CD4-positive, alpha-beta T cell treated with Interleukin-17A for 1 hour (primary cell): ENCODE results near the gene TEX14.
A peak's percentile ranks its signal among the peaks of the same experiment; 100 is the strongest.

Experiments used
- DNase-seq: peaks from one replicate; pipeline ENCODE4 v3.0.0-alpha.2; 2020

Gene TEX14

GRCh38 chr17:58641887-58642311 is 49.9 kb downstream of the TEX14 start:
- DNase-seq, result no peak

DNA sequence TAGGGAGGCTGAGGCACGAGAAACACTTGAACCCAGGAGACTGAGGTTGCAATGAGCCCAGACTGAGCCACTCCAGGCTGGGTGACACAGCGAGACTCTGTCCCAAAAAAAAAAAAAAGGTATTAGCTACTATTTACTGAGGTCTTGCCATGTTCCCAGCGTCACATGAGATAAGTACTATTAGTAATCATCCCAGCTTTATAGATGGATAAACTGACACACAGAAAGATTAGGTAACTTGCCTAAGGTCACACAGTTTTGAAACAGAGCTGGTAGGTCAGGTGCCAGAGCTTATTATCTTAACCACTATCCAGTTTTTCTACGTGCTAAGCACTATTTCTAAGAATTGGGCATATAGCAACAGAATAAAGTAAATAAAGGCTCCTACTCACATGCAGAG is 51.6 kb downstream of the TEX14 start:
- DNase-seq, result no peak

DNA sequence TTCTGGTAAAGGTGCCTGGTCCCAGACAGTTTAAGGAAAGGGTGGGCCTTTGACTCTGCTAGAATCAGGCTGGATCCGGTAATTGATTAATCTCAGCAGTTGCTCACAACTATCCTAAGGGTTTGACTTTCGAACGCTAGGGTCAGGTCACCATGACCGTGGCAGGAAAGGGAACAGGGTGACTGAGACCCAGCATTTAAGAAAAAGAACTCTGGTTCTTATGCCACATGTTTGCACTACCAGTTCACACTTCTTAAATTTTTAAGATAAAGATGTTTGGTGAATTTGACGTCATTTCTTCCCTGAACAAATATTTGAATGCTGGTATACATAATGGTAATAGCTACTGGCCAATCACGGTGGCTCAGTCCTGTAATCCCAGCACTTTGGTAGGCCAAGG is 52.2 kb downstream of the TEX14 start:
- DNase-seq, result no peak

DNA sequence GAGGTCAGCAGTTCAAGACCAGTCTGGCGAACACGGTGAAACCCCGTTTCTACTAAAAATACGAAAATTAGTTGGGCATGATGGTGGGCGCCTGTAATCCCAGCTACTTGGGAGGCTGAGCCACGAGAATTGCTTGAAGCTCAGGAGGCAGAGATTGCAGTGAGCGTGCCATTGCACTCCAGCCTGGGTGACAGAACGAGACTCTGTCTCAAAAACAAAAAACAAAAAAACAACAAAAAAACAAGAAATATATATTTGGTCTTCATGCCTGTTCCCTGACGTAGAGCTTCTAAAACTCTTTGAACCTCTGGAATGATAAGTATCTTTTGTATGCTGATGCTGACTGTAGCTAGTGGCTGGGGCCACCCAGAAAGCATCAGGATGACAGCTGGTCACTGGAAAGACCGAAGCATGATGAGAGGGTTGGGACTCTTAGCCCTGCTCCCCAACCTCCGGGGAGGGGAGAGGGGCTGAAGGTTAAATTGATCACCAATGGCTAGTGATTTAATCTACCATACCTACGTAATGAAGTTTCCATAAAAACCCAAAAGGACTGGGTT is 54.8 kb downstream of the TEX14 start:
- no peak for DNase-seq

GRCh38 chr17:58632324-58633314 is 59.2 kb downstream of the TEX14 start:
- no peak for DNase-seq

DNA sequence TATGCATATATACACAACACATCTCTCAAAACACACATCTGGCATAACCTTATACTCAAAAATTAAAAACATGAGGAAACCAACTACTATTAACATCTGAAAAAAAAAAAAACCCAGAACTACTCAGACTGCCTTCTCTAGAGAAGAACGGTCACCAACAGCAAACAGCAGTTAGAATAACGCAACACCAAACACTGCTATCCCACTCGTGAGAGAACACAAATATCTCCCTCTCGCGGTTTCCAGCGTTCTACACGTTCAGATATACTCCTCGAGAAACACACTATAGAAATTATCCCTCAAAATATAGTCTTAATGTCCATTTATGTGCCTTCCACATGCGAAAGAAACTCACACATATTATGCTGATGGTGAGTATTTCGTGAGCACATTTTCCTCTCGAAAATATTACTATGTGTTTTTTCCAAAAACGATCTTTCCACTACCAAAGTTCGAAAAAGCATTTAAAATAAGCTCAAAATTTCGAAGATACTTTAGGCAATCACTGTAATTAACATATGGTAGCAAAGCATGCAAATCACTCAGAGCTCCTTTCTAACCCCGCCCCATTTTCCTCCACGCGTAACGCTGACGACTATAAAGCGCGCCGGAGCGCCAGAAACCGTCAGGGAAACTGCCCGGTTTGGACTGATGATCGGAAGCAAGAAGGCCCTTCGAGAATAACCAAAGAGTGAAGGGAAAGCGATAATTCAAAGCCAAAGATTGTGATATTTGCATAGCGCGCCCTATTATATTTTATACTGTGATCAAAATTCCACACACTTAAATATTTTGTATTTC is 60.1 kb downstream of the TEX14 start:
- peak; percentile 98 for DNase-seq

DNA sequence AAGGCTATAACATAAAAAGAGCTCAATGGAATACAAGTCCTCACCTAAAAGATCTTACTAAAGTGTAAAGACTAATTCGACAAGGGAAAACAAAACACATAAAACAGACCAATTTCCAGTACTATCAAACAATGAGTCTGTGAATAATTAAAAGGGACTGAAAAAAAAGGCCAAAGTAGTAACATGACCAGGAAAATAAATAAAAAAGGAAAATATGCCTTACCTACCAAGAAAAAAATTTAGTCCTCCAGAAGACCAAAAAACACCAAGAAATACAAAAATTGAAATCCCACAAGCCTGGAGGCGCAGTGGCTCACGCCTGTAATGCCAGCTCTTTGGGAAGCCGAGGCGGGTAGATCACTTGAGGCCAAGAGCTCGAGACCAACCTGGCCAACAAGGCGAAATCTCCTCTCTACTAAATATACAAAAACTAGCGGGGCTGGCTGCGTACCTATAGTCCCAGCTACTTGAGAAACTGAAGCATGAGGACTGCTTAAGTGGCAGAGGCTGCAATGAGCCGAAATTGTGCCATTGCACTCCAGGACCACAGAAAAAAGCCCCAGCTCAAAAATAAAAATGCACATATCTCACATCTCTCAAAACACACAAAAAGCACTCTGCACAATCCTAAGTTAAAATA is 60.8 kb downstream of the TEX14 start:
- DNase-seq, result no peak

GRCh38 chr17:58626905-58627304 is 64.9 kb downstream of the TEX14 start:
- DNase-seq, result no peak

- DNase-seq, result no peak
Observed at GRCh38 chr17:58624751-58625150, 67.1 kb downstream of the TEX14 start.

DNA sequence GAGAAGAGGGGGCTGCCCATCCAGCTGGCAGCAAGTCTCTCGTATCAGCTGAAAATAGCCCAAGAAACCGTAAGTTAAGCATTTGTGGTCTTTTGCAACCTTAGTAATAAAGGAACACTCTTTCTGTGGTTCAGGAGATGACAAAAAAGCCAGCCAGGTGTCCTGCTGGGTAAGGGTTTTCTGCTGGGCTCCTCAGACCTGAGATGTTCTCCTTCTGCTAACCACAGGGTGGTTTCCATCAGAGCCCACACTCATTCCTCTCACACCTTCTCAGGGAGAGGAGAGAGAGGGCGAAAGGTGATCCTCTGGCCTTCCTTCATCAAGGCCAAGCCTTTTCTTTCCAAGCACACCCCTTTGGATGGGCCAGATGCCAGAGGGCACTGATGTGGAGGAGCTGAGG is 70.7 kb downstream of the TEX14 start:
- no peak for DNase-seq

GRCh38 chr17:58618336-58618735 is 73.5 kb downstream of the TEX14 start:
- DNase-seq, result no peak

- DNase-seq, result no peak
Observed at GRCh38 chr17:58617563-58617962, 74.3 kb downstream of the TEX14 start.

- no peak for DNase-seq
Observed at GRCh38 chr17:58615768-58616659, 75.8 kb downstream of the TEX14 start.

GRCh38 chr17:58614859-58615459 is 76.9 kb downstream of the TEX14 start:
- no peak for DNase-seq

DNA sequence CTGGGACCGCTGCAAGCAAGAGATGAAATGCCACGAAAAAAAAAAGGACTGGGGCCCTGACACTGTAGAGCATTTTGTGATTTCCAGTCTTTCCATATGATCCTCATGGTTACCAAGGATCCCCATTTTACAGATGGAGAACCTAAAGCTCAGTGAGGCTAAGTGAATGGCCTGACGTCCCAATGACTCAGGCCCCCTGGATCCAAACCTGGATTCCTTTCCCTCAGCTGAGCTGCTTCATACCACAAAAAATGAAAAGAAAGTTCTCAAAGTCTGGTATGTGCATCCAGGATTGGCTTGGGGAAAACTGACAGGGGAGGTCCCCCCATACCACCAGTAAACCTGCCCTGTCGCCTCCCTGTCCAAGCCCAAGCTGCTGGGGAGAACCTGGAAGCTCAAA is 80.5 kb downstream of the TEX14 start:
- no peak for DNase-seq

DNA sequence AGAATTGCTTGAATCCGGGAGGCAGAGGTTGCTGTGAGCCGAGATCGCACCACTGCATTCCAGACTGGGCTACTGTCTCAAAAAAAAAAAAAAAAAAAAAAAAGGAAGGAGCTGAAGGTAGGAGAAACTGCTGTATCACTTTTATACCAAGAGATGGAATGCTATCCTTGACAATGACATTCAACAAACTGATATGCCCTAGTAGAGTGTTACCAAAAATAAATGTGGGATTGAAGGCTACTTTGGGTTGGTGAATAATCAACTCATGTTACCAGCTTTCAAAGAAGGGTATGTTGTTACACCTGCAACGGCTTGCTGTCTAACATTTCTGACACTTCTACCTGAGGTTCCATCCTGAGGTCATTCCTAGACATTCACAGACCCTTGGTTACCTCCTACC is 84.9 kb downstream of the TEX14 start:
- no peak for DNase-seq

- no peak for DNase-seq
Observed at GRCh38 chr17:58605986-58606385, 85.9 kb downstream of the TEX14 start.

GRCh38 chr17:58605470-58605869 is 86.4 kb downstream of the TEX14 start:
- no peak for DNase-seq

DNA sequence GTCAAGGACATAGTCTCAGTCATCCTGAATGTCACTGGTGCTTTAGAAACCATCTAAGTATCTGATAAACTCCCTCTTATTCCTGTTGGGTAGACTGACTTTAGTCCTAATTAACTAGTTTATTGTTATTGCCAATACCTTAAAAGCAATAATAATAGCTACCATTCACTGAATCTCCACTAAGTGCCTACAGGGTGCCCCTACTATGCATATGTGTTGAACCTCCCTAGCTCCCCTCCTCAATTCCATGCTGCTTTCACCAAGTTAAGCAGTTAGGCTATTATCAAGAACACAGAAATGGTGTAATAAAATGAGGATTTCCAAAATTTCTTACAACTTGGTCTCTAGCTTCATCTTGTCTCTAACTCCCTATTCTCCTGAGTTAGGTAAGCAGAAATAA is 89.9 kb downstream of the TEX14 start:
- DNase-seq, result no peak

DNA sequence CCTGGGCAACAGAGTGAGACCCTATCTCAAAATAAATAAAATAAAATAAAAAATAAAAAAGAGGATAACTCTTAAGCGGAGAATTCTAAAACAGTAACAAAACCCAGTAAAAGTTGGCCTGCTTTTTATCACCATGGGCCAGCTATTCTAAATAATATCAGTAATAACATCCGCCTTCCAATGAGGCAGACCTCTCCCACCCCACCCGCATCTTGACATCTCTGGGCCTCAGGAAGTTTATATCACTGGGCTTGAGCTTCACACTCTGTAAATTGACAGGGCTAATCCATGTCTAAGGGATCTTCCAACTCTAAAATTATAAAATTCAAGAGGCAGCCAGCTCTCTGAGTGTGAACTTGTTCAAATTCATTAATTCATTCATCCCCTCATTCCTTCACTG is 94.5 kb downstream of the TEX14 start:
- DNase-seq, result no peak

DNA sequence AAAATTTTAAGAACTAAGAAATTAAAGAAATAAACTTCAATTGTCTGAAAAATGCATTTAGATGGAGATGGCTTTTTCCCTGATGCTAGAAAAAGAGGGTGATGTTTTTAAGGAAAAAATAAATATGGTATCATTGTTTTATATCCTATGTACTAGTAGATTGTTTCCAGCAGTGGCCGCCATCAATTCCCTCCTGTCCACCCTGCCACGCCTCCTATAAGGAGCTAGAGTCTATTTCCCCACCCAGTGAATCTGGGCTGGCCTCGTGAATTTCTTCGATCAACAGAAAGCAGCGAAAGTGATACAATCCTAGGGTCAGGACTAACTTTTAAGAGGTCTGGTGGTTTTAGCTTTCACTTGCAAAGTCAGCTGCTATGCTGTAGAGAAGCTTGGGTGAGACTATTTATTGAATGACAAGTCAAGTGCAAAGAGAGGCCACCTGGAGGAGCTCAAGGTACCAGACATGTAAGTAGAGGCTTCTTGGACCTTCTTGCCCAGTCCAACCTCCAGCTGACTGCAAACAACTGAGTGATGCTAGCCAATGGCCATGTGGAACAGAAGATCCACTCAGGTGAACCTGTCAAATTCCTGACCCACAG is 96.6 kb downstream of the TEX14 start:
- DNase-seq, result no peak
